Nephron (organoid): ENCODE results near the gene TCERG1.

Source experiments
- H3K27ac Mint-ChIP-seq, 3 experiments: 2 replicates each; pipeline ENCODE4 v1.8.0; 2020; ENCODE audit warnings: mixed read lengths in 3 of 3, mild to moderate bottlenecking in 2 of 3, moderate library complexity in 1 of 3
- H3K27me3 Mint-ChIP-seq: 2 replicates; pipeline ENCODE4 v1.8.0; 2021; ENCODE audit warnings: low read depth, mild to moderate bottlenecking, moderate library complexity, mixed read lengths
- H3K36me3 Mint-ChIP-seq: 2 replicates; pipeline ENCODE4 v1.8.0; 2020; ENCODE audit warnings: low read depth, mixed read lengths
- H3K4me1 Mint-ChIP-seq: 2 replicates; pipeline ENCODE4 v1.8.0; 2020; ENCODE audit warnings: mixed read lengths
- H3K4me3 Mint-ChIP-seq, 3 experiments: 2 replicates each; pipeline ENCODE4 v1.8.0; 2020; ENCODE audit warnings: mild to moderate bottlenecking in 3 of 3, mixed read lengths in 3 of 3, moderate library complexity in 2 of 3
- H3K9me3 Mint-ChIP-seq: 2 replicates; pipeline ENCODE4 v1.8.0; 2020; ENCODE audit warnings: mixed read lengths
- CTCF ChIP-seq, 3 experiments: fragments of 200-600 bp; sonication (generic); IDR thresholded peaks; one replicate each; pipeline ENCODE4 v1.5.0; 2021; ENCODE audit warnings: antibody characterized with exemption in 3 of 3; ENCODE audit not compliant: unreplicated experiment in 3 of 3

TCERG1 gene

GRCh38 chr5:146447734-146448380 is 724 bp downstream of the TCERG1 start:
- Mint-ChIP-seq H3K27ac (peak overlapping the region; percentile 90 to 99 (median 98)), H3K27me3 (no peaks in the 10 kb centered on the region), H3K4me1 (peaks cover 29% of the 10 kb centered on the region), H3K4me3 (peak overlapping the region; percentile 93 to 100 (median 99)), H3K36me3 (no peaks in the 10 kb centered on the region), H3K9me3 (no peaks in the 10 kb centered on the region)
- no peak for TF ChIP-seq CTCF (IDR thresholded peaks at IDR 0.05; ENCODE audit: unreplicated experiment in 3 of 3)

GRCh38 chr5:146448783-146449519 is 1.8 kb downstream of the TCERG1 start:
- Mint-ChIP-seq H3K27ac (peak overlapping the region; percentile 11 to 90 (median 12)), H3K4me1 (peaks cover 29% of the 10 kb centered on the region), H3K36me3 (peaks cover 5% of the 10 kb centered on the region), H3K27me3 (no peaks in the 10 kb centered on the region), H3K4me3 (peak overlapping the region; percentile 93 to 100 (median 99)), H3K9me3 (no peaks in the 10 kb centered on the region)
- TF ChIP-seq CTCF (IDR thresholded peaks at IDR 0.05; ENCODE audit: unreplicated experiment in 3 of 3) = no peak

GRCh38 chr5:146450002-146450401 is 2.9 kb downstream of the TCERG1 start:
- Mint-ChIP-seq H3K4me3 (peak overlapping the region; percentile 37 to 100 (median 45)), H3K36me3 (peaks cover 10% of the 10 kb centered on the region), H3K27ac (no peak overlapping the region)

GRCh38 chr5:146451411-146451810 is 4.3 kb downstream of the TCERG1 start:
- H3K4me3 Mint-ChIP-seq = no peak overlapping the region
- H3K4me1 Mint-ChIP-seq = peaks cover 29% of the 10 kb centered on the region

More at GRCh38 chr5:146450002-146450401, 2.9 kb downstream of the TCERG1 start:
- peaks cover 29% of the 10 kb centered on the region for H3K4me1 Mint-ChIP-seq
- no peaks in the 10 kb centered on the region for H3K27me3 Mint-ChIP-seq
- TF ChIP-seq CTCF (IDR thresholded peaks at IDR 0.05; ENCODE audit: unreplicated experiment in 3 of 3) = no peak
- H3K9me3 Mint-ChIP-seq = no peaks in the 10 kb centered on the region

GRCh38 chr5:146457431-146457830 is 10.3 kb downstream of the TCERG1 start:
- no peaks in the 10 kb centered on the region for H3K27me3 Mint-ChIP-seq
- H3K4me1 Mint-ChIP-seq = no peaks in the 10 kb centered on the region
- peaks cover 61% of the 10 kb centered on the region for H3K36me3 Mint-ChIP-seq
- no peaks in the 10 kb centered on the region for H3K9me3 Mint-ChIP-seq
- H3K27ac Mint-ChIP-seq = no peak overlapping the region
- H3K4me3 Mint-ChIP-seq = no peak overlapping the region
- no peak for TF ChIP-seq CTCF (IDR thresholded peaks at IDR 0.05; ENCODE audit: unreplicated experiment in 3 of 3)

More at GRCh38 chr5:146451411-146451810, 4.3 kb downstream of the TCERG1 start:
- no peak for TF ChIP-seq CTCF (IDR thresholded peaks at IDR 0.05; ENCODE audit: unreplicated experiment in 3 of 3)
- Mint-ChIP-seq H3K27ac (no peak overlapping the region), H3K27me3 (no peaks in the 10 kb centered on the region), H3K9me3 (no peaks in the 10 kb centered on the region), H3K36me3 (peaks cover 23% of the 10 kb centered on the region)
